Loucy (cell line): ENCODE results near the gene TEX35.

ENCODE experiments used
- EZH2phosphoT487 ChIP-seq: fragments of 200-600 bp; IDR thresholded peaks from 2 replicates; pipeline ENCODE4 v1.6.1; 2018; ENCODE audit warnings: antibody characterized with exemption, mild to moderate bottlenecking, moderate library complexity, borderline replicate concordance
- TF ChIP-seq, protein P1 (sequence below): fragments of 200-600 bp; sonication (generic); conservative IDR thresholded peaks from 2 replicates; pipeline ENCODE4 v1.5.1; 2014; ENCODE audit warnings: mild to moderate bottlenecking, antibody characterized with exemption, low read length

DNA sequence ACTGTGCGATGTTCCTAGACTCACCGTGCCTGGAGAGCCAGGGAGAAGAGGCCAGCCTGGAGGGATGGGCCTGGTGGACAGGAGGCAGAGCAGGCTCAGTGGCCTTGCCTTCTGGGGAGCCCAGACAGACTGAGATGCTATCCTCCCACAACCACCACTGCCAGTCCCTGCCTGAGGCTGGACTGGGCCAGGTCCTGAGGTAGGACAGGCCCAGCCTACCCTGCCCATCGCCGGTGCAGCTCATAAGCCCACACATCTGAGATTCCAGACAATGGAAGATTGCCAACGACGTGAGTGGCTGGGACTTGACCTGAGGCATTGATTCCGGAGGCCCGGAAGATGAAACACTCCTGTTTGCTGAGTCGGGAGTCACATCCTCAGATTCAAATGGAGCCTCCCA, 21.9 kb upstream of the TEX35 start:
- TF ChIP-seq, protein P1, sequence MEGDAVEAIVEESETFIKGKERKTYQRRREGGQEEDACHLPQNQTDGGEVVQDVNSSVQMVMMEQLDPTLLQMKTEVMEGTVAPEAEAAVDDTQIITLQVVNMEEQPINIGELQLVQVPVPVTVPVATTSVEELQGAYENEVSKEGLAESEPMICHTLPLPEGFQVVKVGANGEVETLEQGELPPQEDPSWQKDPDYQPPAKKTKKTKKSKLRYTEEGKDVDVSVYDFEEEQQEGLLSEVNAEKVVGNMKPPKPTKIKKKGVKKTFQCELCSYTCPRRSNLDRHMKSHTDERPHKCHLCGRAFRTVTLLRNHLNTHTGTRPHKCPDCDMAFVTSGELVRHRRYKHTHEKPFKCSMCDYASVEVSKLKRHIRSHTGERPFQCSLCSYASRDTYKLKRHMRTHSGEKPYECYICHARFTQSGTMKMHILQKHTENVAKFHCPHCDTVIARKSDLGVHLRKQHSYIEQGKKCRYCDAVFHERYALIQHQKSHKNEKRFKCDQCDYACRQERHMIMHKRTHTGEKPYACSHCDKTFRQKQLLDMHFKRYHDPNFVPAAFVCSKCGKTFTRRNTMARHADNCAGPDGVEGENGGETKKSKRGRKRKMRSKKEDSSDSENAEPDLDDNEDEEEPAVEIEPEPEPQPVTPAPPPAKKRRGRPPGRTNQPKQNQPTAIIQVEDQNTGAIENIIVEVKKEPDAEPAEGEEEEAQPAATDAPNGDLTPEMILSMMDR, result no peak
- no peak for TF ChIP-seq EZH2phosphoT487
